Heart right ventricle (tissue), 16 donors: ENCODE data around the gene CCDC102A. TPM values are rescaled to one million over a fixed set of nuclear protein-coding genes. Genes with fewer than 3 reads are reported as not detected.

Experiments
- ATAC-seq, 8 donors: fragments of 200-7000 bp; cut with Tn5 transposase; one replicate each; pipeline ENCODE4 v1.9.1; 2020; ENCODE audit warnings: mild to moderate bottlenecking in 8 of 8, moderate library complexity in 8 of 8, moderate number of reproducible peaks in 1 of 8
- DNase-seq, 2 donors: peaks; one replicate each; pipeline ENCODE4 v3.0.0-alpha.2; 2020
- H3K27ac ChIP-seq, 10 donors: fragments of 200-600 bp; sonication (generic) in 2 of 10; one replicate each; pipeline versions ENCODE4 v1.5.0 to v1.8.0; 2020 to 2022; ENCODE audit warnings: mild to moderate bottlenecking in 3 of 10
- H3K27me3 ChIP-seq, 7 donors: fragments of 200-600 bp; one replicate each; pipeline ENCODE4 v1.8.0; 2021 to 2022; ENCODE audit warnings: mild to moderate bottlenecking in 2 of 7
- H3K36me3 ChIP-seq, 9 donors: fragments of 200-600 bp; sonication (generic) in 1 of 9; one replicate each; pipeline versions ENCODE4 v1.5.0 to v1.8.0; 2020 to 2022; ENCODE audit warnings: mild to moderate bottlenecking in 2 of 9
- H3K4me1 ChIP-seq, 9 donors: fragments of 200-600 bp; sonication (generic) in 1 of 9; one replicate each; pipeline versions ENCODE4 v1.5.0 to v1.8.0; 2020 to 2022; ENCODE audit warnings: mild to moderate bottlenecking in 4 of 9
- H3K4me3 ChIP-seq, 10 donors: fragments of 200-600 bp; sonication (generic) in 2 of 10; one replicate each; pipeline versions ENCODE4 v1.5.0 to v1.8.0; 2020 to 2022; ENCODE audit warnings: mild to moderate bottlenecking in 7 of 10, moderate library complexity in 2 of 10
- H3K9me3 ChIP-seq, 11 donors: fragments of 200-600 bp in 10 of 11; sonication (generic) in 2 of 11; one replicate each; pipeline versions ENCODE4 v1.5.0 to v1.8.0; 2013 to 2022; ENCODE audit warnings: mild to moderate bottlenecking in 2 of 11, control low read depth in 1 of 11, moderate library complexity in 1 of 11
- WGBS, 2 donors: extraction: QIAGEN DNeasy Blood & Tissue Kit; methylation state at CpG; one replicate each; pipeline ENCODE4 v1.1.7; 2013; ENCODE audit warnings: inconsistent platforms in 1 of 2; 5-methylcytosine and 5-hydroxymethylcytosine counted together
- intact Hi-C, 10 donors: fragments of 100-400 bp; cut with DNase I; formaldehyde crosslinking; loops; one replicate each; pipeline versions ENCODE4 v1.11.1 to v1.14.2; 2022
- polyA plus RNA-seq, 2 donors: library from polyadenylated mRNA; stranded (reverse); fragments of 200-250 nt; gene quantifications; one replicate each; pipeline ENCODE4 v1.2.3, GENCODE V29; 2013
- total RNA-seq, 10 donors: library from RNA; stranded (reverse); fragmentation: NEBNext Ultra II Directional in 3 of 10; extraction: Animal tissue kit (Norgen Biotek cat#: 25700) in 3 of 10; gene quantifications; one replicate each; pipeline versions ENCODE4 v1.2.1 to v1.2.4, GENCODE V29; 2021 to 2023
- TF ChIP-seq, protein P1 (sequence below), 9 donors: fragments of 200-600 bp; sonication (generic) in 2 of 9; IDR thresholded peaks; one replicate each; pipeline versions ENCODE4 v1.5.0 to v1.8.0; 2021 to 2022; ENCODE audit warnings: antibody characterized with exemption in 9 of 9, mild to moderate bottlenecking in 5 of 9, moderate library complexity in 1 of 9
- donor health status: Arrhythmogenic right ventricular cardiomyopathy.
- donor health status: ischemic (EF 13 %, LVEDD 7.1; RV severe dilation, severe dysfunction).
- donor health status: healthy with polysubstance abuse.
- donor health status: DM: no; HTN: yes; CAD: no.
- donor health status: DM: no; HTN: no; CAD: no.
- donor health status: ischemic (EF 25% LVEDD 6.9; RV normal size, moderate dysfunction).
- donor health status: ischemic (EF 25% LVEDD 5.7; RV mildly dilated, moderate dysfunction).
- donor health status: healthy.
- donor health status: DM: yes; HTN: yes; CAD: no.
- donor health status: Ischemic cardiomyopathy.
- donor health status: ischemic (EF 35%, LVEDD 5.7; RV mildly dilated, moderate dysfunction).
- donor health status: nonischemic (EF 11% LVEDD 7.7; RV severe dilation, severe dysfunction).
- donor health status: DM: yes; HTN: yes; CAD: no.
- donor health status: PGD.
- donor health status: ischemic (EF 29% LVEDD 5.4; RV normal size, mild dysfunction).
- donor health status: nonischemic (EF 23%, LVEDD 6.1; RV moderate dilation, normal function).

CCDC102A gene
- total and polyA plus RNA-seq, 12 donors: 3.1 to 10.2 (median 5.1) TPM

DNA sequence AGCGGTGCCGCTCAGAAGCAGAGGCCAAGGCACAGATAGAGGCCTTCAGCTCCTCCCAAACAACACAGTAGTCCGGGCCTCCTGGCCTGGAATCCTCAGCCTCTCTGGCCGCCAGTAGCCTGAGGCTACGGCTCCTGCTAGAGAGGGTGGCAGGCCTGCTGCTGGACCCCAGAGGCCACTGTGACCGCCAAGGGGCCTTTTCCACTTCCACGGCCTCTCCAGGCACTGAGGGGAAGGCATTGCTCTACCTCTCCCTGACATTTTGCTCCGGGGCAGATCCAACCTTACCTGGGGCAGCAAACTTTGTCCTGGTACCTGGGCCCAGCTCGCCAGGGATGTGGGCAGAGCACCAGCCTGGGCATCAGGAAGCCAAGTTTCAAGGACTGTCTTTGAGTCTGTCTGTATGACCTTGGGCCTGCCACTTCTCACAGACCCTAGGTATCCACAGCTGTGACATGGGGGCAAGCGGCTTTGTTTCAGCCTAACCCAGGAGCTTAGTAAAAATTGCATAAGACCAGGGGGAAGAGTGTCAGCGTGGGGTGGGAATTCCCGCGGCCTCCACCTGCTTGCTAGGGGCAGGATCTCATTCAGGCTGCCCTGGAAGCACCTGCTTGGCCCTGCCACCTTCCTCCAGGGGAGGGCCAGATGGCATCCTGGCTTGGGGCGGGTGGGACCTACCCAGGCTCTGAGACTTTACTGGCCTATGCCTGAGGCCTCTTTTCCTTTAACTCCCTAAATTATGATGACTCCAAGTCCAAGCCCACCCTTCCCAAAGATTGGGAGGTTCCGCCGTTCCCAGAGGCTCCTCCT is 39.3 kb upstream of the CCDC102A start:
- Histone ChIP-seq H3K27me3 (peaks cover 0 to 34% (median 11%) of the 10 kb centered on the region in 7 donors), H3K9me3 (no peaks in the 10 kb centered on the region), H3K27ac (no peak overlapping the region), H3K4me3 (no peak overlapping the region), H3K4me1 (peaks cover 0 to 10% (median 0%) of the 10 kb centered on the region in 9 donors), H3K36me3 (no peaks in the 10 kb centered on the region)
- ATAC-seq: peak in 2 of 8 donors; percentile 21 to 22
- no peak for DNase-seq
- intact Hi-C loops: loop anchor here in 7 of 10 donors (5.0 to 10.0 kb wide), 8 partner anchors 142 to 432 kb away; partner anchors contain the start of genes USB1 (in 2 of the 7) and ZNF319 (in 2 of the 7)
- WGBS, 2 donors: 90 to 92% methylated on average over 16 of the region's 16 CpGs
- TF ChIP-seq, protein P1, sequence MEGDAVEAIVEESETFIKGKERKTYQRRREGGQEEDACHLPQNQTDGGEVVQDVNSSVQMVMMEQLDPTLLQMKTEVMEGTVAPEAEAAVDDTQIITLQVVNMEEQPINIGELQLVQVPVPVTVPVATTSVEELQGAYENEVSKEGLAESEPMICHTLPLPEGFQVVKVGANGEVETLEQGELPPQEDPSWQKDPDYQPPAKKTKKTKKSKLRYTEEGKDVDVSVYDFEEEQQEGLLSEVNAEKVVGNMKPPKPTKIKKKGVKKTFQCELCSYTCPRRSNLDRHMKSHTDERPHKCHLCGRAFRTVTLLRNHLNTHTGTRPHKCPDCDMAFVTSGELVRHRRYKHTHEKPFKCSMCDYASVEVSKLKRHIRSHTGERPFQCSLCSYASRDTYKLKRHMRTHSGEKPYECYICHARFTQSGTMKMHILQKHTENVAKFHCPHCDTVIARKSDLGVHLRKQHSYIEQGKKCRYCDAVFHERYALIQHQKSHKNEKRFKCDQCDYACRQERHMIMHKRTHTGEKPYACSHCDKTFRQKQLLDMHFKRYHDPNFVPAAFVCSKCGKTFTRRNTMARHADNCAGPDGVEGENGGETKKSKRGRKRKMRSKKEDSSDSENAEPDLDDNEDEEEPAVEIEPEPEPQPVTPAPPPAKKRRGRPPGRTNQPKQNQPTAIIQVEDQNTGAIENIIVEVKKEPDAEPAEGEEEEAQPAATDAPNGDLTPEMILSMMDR (IDR thresholded peaks at IDR 0.05): no peak

DNA sequence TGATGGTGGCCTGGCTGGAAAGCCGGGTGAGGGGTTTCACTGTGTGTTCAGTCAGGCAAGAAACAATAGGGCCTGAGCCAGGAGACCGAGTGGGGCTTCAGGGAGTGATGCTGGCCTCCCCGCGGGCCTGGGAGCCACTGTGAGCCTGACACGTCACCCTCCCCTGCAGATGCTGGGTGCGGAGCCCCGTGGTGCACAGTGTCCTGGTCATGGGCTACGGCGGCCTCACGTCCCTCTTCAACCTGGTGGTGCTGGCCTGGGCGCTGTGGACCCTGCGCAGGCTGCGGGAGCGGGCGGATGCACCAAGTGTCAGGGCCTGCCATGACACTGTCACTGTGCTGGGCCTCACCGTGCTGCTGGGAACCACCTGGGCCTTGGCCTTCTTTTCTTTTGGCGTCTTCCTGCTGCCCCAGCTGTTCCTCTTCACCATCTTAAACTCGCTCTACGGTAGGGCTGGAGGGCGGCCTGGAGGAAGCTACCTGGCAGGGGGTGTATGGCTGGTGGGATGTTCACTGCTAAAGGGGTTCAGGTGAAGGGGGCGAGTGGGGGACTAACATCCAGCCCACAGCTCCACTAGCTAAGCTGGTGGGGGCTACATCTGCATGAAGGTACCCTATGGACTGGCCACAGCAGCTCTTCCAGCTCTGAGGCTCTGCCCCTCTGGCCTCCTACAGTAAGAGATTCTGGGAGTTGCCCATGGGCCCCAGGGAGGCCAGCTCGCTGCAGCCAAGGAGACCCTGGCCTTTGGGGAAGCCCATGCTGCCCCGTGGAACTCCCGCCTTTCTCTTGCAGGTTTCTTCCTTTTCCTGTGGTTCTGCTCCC is 38.5 kb upstream of the CCDC102A start:
- DNase-seq: no peak
- Histone ChIP-seq H3K27me3 (peaks cover 0 to 31% (median 14%) of the 10 kb centered on the region in 7 donors), H3K9me3 (no peaks in the 10 kb centered on the region), H3K4me1 (peaks cover 0 to 10% (median 0%) of the 10 kb centered on the region in 9 donors), H3K27ac (no peak overlapping the region), H3K36me3 (no peaks in the 10 kb centered on the region), H3K4me3 (no peak overlapping the region)
- intact Hi-C loops: loop anchor here in 7 of 10 donors (5.0 to 10.0 kb wide), 8 partner anchors 142 to 432 kb away; partner anchors contain the start of genes USB1 (in 2 of the 7) and ZNF319 (in 2 of the 7)
- ATAC-seq: peak in 1 of 8 donors; percentile 43
- WGBS, 2 donors: 87 to 89% methylated on average over 24 of the region's 24 CpGs
- TF ChIP-seq, protein P1 (IDR thresholded peaks at IDR 0.05): no peak

DNA sequence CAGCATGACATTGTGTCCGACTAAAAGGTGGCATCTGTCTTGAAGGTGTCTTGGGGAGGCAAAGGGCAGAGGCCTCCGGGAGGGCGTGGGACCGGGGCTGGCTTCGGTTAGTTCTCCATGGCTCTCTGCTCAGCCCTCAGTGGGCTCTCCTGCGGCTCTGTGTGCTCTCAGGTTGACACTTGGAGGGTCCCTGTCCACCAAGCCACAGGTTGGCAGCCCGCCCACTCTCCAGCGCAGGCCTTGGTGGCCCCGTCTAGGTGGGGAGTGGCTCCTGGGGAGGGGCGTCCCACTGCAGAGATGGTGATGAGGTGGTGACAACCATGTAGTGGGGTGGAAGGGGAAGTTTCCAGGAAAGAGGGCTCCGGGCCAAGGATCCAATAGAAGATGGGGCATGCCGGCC is 37.7 kb upstream of the CCDC102A start:
- DNase-seq (no peak), ATAC-seq (no peak)
- 85% methylated on average over 12 of the region's 12 CpGs for WGBS, 2 donors
- Histone ChIP-seq H3K4me1 (peaks cover 0 to 10% (median 0%) of the 10 kb centered on the region in 9 donors), H3K27me3 (peaks cover 0 to 23% (median 14%) of the 10 kb centered on the region in 7 donors), H3K27ac (no peak overlapping the region), H3K36me3 (no peaks in the 10 kb centered on the region), H3K9me3 (no peaks in the 10 kb centered on the region), H3K4me3 (no peak overlapping the region)
- TF ChIP-seq, protein P1 (IDR thresholded peaks at IDR 0.05): no peak
- intact Hi-C loops: loop anchor here in 4 of 10 donors (10.0 kb wide), 3 partner anchors 151 to 431 kb away; partner anchors contain the start of genes USB1 (in 1 of the 4) and ZNF319 (in 1 of the 4)
